Stimulated activated CD8-positive, alpha-beta memory T cell treated with anti-CD3 and anti-CD28 coated beads, Interleukin-7, amount 100 ng/mL, for 24 hours (primary cell): ENCODE results near the gene CASQ2.

ENCODE experiments used
- DNase-seq: peaks from one replicate; pipeline ENCODE4 v3.0.0-alpha.2; 2020; ENCODE audit warnings: low read depth

The CASQ2 gene

GRCh38 chr1:115727706-115728249 lies 40.7 kb downstream of the CASQ2 start:
- DNase-seq = no peak

- DNase-seq = no peak
These were observed 41.9 kb downstream of the CASQ2 start for GRCh38 chr1:115726570-115726969.

GRCh38 chr1:115726161-115726560 lies 42.4 kb downstream of the CASQ2 start:
- DNase-seq = no peak

- DNase-seq = no peak
These were observed 42.9 kb downstream of the CASQ2 start for GRCh38 chr1:115725600-115725999.

GRCh38 chr1:115723756-115724155 lies 44.8 kb downstream of the CASQ2 start:
- DNase-seq = no peak

- no peak for DNase-seq
These were observed 46.3 kb downstream of the CASQ2 start for GRCh38 chr1:115722221-115722620.

DNA sequence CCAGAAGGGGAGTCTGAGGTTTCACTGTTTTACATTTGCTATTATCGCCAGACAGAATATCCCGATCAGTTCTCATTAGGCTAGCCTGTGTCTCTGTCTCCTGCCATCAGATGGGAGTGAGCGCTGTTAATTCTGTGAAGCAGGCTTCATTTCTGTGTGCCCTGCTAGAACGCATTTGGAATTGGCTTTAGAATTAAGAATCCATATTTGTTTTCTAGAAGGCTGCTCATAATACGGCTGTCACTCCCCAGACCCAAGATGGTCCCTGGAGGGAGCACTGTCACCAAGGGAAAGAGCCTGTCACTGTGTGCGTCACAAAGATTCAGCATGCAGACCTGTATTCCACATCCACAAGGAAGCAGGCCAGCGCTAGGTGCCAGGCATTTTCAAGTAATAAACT lies 49.2 kb downstream of the CASQ2 start:
- DNase-seq = no peak

GRCh38 chr1:115718011-115718754 lies 50.3 kb downstream of the CASQ2 start:
- DNase-seq = no peak

GRCh38 chr1:115717541-115717940 lies 51.0 kb downstream of the CASQ2 start:
- DNase-seq = no peak

- no peak for DNase-seq
These were observed 53.9 kb downstream of the CASQ2 start for GRCh38 chr1:115714572-115715141.

DNA sequence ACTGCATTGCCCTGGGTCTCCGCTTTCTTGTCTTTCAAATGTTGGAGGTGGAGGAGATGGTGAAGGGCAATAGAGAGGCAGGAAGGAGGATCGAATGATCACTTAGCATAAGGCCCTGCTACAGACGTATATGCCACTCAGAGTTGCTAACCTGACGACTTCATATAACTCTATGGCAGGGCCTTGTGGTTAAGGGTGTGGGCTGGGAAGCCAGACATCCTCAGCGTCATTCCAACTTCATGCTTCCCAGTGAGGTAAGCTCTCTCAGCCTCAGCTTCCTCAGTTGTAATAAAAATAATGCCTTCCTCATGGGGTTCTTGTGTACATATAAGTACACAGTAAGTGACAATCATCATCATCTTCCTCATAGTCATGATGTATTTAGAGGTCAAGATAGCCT lies 54.6 kb downstream of the CASQ2 start:
- DNase-seq = no peak

DNA sequence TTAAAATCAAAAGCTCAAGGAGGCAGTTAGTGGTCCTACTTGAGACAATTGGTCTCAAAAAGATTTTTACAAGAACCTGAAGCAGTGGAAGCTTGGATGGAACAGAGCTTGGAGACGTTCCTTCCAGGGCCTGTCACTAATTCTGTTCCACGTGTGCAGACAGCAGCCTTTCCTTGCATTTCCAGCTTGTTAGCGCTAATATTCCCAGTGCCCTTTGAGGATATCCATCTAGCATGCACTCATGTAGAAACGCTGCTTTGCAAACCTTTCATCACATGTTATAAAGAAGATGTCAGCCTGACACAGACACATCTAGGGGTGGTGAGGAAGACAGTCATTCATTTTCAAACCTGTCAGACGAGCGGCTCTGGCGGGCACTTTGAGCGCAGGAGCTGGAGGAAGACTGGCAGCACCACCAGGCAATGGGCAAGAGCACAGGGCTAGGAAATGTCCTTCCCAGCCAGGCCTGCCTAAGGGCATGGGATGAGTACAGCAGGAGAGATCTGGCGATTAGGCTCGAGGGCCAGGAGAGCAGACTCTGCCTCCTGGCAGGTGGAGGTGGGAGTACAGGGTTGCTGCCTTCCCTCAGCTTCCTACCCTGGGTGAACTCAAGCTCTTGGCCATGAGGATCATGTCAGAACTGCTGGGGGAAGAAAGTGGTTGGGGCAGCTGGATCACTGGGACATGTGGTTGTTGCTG lies 55.5 kb downstream of the CASQ2 start:
- DNase-seq = no peak

DNA sequence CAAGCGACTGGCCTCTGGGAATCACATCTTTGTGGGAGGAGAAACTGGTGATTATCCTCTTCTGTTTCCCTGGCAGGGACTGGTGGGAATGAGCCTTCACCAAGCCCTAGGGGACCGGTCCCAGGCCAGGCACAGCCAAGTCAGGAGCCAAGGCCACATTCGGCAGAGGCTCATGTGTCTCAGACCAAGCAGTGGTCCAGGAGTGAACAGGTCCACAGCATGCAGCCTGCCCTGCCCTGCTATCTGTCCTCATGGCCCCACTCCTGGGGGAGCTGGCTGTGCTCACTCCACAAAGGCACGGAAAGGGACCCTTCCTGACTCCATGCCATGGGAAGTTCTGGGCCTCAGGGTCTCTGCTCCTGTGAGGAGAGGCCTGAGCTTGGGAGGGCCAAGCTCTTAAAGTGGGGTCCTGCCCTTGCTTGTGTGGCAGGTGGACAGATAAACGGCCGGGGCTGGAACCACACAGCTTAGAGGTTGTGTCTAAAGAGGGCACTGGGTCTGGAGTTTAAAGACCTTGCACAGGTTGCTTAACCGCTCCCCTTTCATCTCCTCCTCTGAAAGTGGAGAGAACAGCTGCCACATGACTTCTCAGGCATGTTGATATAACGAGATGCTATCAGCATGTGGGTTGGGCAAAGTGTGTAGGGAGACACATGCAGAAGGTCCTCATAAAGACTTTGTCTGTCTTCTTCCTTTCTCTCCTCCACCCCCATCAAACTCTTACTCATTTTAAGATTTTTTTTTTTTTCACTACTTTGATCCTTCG lies 57.5 kb downstream of the CASQ2 start:
- DNase-seq = no peak

DNA sequence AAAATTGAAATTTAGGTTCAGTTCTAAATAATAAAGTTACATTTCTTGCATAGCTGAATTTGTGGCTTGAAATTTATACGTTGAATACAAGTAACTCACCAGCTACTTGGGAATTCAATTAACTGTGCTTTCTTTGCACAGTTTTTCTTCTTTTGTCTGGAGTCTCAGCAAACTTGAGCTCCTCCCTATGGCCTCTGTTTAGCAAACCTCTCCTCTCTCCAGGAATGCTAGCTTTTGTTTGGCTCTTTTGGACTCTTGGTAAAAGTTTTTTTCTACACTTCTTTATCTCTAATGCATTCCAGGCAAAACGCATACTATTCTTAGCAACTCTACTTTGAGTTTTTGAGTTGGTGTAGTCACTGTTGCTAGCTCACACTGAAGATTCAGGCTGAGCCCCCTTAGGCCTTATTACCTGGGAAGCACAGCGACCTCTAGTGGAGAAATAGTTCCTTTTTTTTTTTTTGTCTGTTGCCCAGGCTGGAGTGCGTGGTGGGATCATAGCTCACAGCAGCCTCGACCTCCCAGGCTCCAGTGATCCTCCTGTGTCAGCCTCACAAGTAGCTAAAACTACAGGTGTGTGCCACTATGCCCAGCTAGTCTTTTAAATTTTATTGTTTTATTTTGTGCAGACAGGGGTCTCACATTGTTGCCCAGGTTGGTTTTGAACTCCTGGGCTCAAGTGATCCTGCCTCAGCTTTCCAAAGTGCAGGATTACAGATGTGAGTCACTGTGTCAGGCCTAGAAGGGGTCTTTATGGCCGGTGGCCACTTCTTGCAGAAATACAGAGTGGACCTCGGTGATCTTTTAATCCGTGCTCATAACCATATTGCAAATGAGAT lies 61.7 kb downstream of the CASQ2 start:
- DNase-seq = no peak

DNA sequence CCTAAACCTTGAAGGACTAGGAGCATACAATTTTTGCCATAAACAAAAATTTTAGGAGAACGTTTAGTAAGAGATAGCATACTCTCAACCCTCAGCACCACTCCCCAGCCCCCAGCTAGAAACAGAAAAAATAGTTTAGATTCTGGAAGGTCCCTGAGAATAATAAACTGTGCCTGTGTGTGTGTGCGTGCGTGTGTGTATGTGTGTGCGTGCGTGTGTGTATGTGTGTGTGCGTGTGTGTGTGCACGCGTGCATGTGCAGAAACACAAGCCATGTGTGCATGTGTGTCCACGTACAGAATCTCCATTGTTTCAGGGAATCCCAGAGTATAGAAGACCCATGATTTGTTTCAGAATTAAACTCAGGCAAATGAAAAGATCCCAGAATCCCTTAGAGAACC lies 62.6 kb downstream of the CASQ2 start:
- no peak for DNase-seq

DNA sequence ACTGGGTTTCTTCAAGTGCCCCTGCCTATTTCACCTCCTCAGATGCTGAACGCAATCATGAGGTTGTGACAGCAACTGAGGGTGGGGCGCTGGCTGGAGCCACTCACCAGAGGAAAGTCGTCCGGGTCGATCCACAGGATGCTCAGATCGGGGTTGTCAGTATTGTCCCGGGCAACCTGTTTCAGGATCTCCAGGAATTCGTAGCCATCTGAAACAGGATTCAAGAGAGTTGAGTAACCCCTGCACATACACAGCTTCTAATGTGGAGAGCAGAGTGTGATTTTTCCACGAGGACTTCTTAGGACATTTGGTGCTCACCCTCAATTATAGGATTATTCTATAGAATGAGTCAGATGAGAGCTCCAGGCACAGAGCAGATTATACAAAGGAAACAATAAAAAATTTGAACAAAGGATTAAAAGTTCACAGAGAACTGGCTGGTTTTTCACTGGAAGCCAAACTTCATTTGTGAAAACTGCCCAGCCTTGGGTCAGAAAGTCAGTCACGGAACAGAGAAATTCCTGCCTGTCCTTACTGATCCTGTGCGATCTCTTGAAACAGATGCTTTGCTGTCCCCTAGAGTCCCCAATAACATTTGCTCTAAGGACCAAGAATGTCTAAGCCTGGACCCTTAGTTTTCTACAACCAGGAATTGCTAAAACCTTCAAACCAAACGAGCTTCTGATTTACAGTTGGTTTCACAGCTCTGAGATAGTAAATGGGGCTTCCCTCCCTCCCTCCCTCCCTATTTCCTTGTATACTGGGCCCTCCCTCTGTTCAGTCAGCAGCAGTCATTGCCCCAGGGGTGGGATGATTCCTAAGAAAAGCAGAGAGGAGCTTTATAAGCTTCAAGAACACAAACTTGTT lies 63.2 kb downstream of the CASQ2 start:
- no peak for DNase-seq

DNA sequence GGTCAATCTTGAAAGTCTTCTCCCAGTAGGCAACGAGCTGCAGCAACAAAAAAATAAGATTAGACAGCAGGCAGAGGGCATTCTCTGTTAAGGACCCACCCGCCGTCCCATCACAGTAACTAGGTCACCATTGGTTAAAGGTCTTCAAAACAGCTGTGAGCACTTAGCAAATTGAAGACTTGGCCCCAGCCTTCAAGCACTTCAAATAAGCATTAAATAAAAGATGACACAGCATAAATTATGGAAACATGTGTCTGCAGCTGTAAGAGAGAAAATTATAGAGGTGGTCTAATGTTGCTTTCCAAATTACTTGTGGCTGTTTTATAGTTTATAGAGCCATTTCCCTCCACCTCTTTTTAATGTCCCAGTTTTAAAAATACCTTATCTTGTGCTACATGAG lies 65.6 kb downstream of the CASQ2 start:
- DNase-seq = no peak

DNA sequence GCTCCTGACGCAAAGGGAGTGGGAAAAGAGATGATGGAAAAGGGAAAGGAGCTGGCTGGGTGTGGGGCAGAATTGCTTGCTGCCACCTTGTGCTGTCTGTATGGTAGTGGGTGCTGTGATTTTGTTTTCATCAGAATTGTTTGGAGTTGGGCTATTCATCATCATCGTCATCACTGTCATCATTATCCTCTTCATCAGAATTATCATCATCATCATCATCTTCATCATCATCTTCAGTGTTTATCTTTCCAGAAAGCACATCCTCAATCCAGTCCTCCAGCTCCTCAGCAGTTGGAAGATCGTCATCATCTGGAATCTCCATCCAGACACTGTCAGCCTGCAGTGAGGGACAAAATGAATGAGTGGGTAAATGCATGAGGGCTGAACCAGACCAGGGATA lies 67.4 kb downstream of the CASQ2 start:
- DNase-seq = no peak

DNA sequence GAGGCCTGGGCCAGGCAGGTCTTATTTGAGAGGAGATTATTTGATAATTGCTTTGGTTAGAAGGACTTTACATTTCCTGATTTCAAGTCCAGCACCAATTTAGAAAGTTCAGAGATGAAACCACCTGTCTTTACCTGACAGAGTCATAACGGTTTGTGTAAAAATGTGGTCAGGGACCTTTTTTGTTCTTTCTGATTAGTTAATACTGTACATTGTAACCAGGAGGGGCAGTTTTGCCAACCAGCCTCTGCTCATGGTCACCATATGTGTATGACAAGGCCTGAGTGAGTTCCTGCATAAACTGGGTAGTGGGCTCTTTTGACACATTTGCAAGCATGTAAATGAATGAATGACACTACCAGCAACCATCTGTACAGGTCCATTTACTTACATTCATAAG lies 70.9 kb downstream of the CASQ2 start:
- DNase-seq = no peak

GRCh38 chr1:115694805-115695204 lies 73.7 kb downstream of the CASQ2 start:
- no peak for DNase-seq

DNA sequence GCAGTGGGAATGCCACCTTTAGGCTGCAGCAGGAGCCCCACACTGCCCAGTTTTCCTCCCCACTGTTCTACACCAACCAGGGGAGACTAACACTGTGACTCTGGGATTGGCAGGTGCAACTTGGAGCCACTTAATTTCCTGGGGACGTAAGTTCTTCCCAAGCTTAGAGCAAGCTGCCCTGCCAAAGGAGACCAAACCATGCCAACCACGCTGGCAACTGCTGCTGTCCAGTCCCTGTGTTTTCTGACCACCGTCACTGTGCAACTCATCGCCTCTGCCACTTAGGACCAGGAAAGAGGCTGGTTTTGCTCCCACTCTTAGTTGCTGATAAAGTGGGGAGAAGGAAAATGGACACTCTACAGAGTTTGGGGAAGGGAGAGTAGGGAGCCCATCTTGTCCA lies 76.3 kb downstream of the CASQ2 start:
- no peak for DNase-seq
